ENCODE results near the gene NTM.

Gene NTM

GRCh38 chr11:131656179-131656838, 285.9 kb downstream of the NTM start:
- DNase-seq (ENCODE audit: insufficient read length, low spot score) (no peak), FAIRE-seq (no peak)
- TF ChIP-seq CTCF (IDR thresholded peaks at IDR 0.05; ENCODE audit: insufficient read depth, missing control alignments): no peak

GRCh38 chr11:131656839-131657211, 286.4 kb downstream of the NTM start:
- no peak for TF ChIP-seq CTCF (IDR thresholded peaks at IDR 0.05; ENCODE audit: insufficient read depth, missing control alignments)
- DNase-seq (ENCODE audit: insufficient read length, low spot score): no peak
- no peak for FAIRE-seq

- FAIRE-seq (no peak), DNase-seq (ENCODE audit: insufficient read length, low spot score) (no peak)
- no peak for TF ChIP-seq CTCF (IDR thresholded peaks at IDR 0.05; ENCODE audit: insufficient read depth, missing control alignments)
These were observed 288.0 kb downstream of the NTM start for GRCh38 chr11:131658414-131658813.

- TF ChIP-seq CTCF (IDR thresholded peaks at IDR 0.05; ENCODE audit: insufficient read depth, missing control alignments): no peak
- DNase-seq (ENCODE audit: insufficient read length, low spot score) (no peak), FAIRE-seq (no peak)
These were observed 288.5 kb downstream of the NTM start for GRCh38 chr11:131658952-131659351.

GRCh38 chr11:131659931-131660330, 289.5 kb downstream of the NTM start:
- no peak for TF ChIP-seq CTCF (IDR thresholded peaks at IDR 0.05; ENCODE audit: insufficient read depth, missing control alignments)
- FAIRE-seq (no peak), DNase-seq (ENCODE audit: insufficient read length, low spot score) (no peak)

- no peak for TF ChIP-seq CTCF (IDR thresholded peaks at IDR 0.05; ENCODE audit: insufficient read depth, missing control alignments)
- DNase-seq (ENCODE audit: insufficient read length, low spot score): no peak
- FAIRE-seq: no peak
These were observed 290.7 kb downstream of the NTM start for GRCh38 chr11:131661132-131661531.

- no peak for FAIRE-seq
- no peak for TF ChIP-seq CTCF (IDR thresholded peaks at IDR 0.05; ENCODE audit: insufficient read depth, missing control alignments)
- no peak for DNase-seq (ENCODE audit: insufficient read length, low spot score)
These were observed 292.0 kb downstream of the NTM start for GRCh38 chr11:131662317-131662972.
